ENCODE measurements around the gene LIN7B. TPM values are rescaled to one million over a fixed set of nuclear protein-coding genes. Genes with fewer than 3 reads are reported as not detected.
A peak's percentile ranks its signal among the peaks of the same experiment; 100 is the strongest.

LIN7B gene
- total and polyA plus RNA-seq, 9 of the 15 experiments (the other 6 are each of a cell fraction or from before 2014, with no cell fraction given): 0.89 to 15.7 (median 4.0) TPM

GRCh38 chr19:49155005-49155819, 41.0 kb downstream of the LIN7B start, which contains the start of gene HRC (continued):
- TF ChIP-seq RERE (CRISPR knock-in tag; IDR thresholded peaks at IDR 0.05; ENCODE audit: borderline replicate concordance) (no peak), DACH1 (IDR thresholded peaks at IDR 0.05; ENCODE audit: partially characterized antibody) (peak; percentile 31), MCM5 (IDR thresholded peaks at IDR 0.05; ENCODE audit: low read depth) (no peak), ESRRB (CRISPR knock-in tag; IDR thresholded peaks at IDR 0.05; ENCODE audit: borderline replicate concordance) (no peak), SAFB (IDR thresholded peaks at IDR 0.05; ENCODE audit: borderline replicate concordance, low read depth, low read length) (no peak), PTRF (tag; IDR thresholded peaks at IDR 0.05) (no peak), HDAC1 (IDR thresholded peaks at IDR 0.05) (peak in 1 of 2 experiments; percentile 74; a peak in 2 of 4 replicates), IFI16 (CRISPR knock-in tag; IDR thresholded peaks at IDR 0.05) (no peak), AFF4 (CRISPR knock-in tag; IDR thresholded peaks at IDR 0.05) (0 out of 2 replicates have a peak, but pooled peaks have one; percentile 30), FOXJ3 (CRISPR knock-in tag; IDR thresholded peaks at IDR 0.05) (no peak), U2AF1 (optimal IDR thresholded peaks at IDR 0.05; ENCODE audit: low read depth, low read length) (no peak), MTA3 (IDR thresholded peaks at IDR 0.05; ENCODE audit: borderline replicate concordance) (peak; percentile 84), ARID1B (IDR thresholded peaks at IDR 0.05) (peak; percentile 41; the same call in 1 of the 2 replicates), HMG20B (CRISPR knock-in tag; IDR thresholded peaks at IDR 0.05) (no peak), CHAMP1 (IDR thresholded peaks at IDR 0.05) (no peak), SMARCB1 (IDR thresholded peaks at IDR 0.05; ENCODE audit: insufficient read length, low read depth) (no peak)
